Right hindlimb (tissue), 1 donor: ENCODE results near the gene TASL.
"Not testable (repeated sequence)": the region's sequence is repeated elsewhere in the genome, so short reads cannot be mapped to it uniquely, and the experiment has no call there.

Experiments used
- DNase-seq: peaks from one replicate; pipeline ENCODE4 v3.0.0-alpha.2; 2018

The TASL gene

GRCh38 chrX:30573125-30573524 lies 4.4 kb downstream of the TASL start:
- DNase-seq = no peak

GRCh38 chrX:30572678-30573077 lies 4.9 kb downstream of the TASL start:
- no peak for DNase-seq

GRCh38 chrX:30572004-30572403 lies 5.6 kb downstream of the TASL start:
- DNase-seq = no peak

GRCh38 chrX:30570505-30570904 lies 7.1 kb downstream of the TASL start:
- no peak for DNase-seq

- no peak for DNase-seq
Observed at GRCh38 chrX:30568136-30568535, 9.4 kb downstream of the TASL start.

GRCh38 chrX:30563070-30563469 lies 14.5 kb downstream of the TASL start:
- not testable (repeated sequence) for DNase-seq

- DNase-seq = peak; percentile 11
Observed at GRCh38 chrX:30561191-30561590, 16.4 kb downstream of the TASL start.

- no peak for DNase-seq
Observed at GRCh38 chrX:30538271-30538670, 39.3 kb downstream of the TASL start.

- no peak for DNase-seq
Observed at GRCh38 chrX:30533835-30534234, 43.7 kb downstream of the TASL start.

- no peak for DNase-seq
Observed at GRCh38 chrX:30533266-30533665, 44.3 kb downstream of the TASL start.

GRCh38 chrX:30530606-30531005 lies 47.0 kb downstream of the TASL start:
- no peak for DNase-seq

GRCh38 chrX:30525732-30526131 lies 51.8 kb downstream of the TASL start:
- DNase-seq = no peak

GRCh38 chrX:30521440-30522182 lies 56.0 kb downstream of the TASL start:
- no peak for DNase-seq

- no peak for DNase-seq
Observed at GRCh38 chrX:30513284-30513683, 64.3 kb downstream of the TASL start.
